ENCODE data around the gene KCNJ1. TPM values are rescaled to one million over a fixed set of nuclear protein-coding genes. Genes with fewer than 3 reads are reported as not detected.
A peak's percentile ranks its signal among the peaks of the same experiment; 100 is the strongest.

The KCNJ1 gene
- polyA plus RNA-seq, 1 donor = not detected

DNA sequence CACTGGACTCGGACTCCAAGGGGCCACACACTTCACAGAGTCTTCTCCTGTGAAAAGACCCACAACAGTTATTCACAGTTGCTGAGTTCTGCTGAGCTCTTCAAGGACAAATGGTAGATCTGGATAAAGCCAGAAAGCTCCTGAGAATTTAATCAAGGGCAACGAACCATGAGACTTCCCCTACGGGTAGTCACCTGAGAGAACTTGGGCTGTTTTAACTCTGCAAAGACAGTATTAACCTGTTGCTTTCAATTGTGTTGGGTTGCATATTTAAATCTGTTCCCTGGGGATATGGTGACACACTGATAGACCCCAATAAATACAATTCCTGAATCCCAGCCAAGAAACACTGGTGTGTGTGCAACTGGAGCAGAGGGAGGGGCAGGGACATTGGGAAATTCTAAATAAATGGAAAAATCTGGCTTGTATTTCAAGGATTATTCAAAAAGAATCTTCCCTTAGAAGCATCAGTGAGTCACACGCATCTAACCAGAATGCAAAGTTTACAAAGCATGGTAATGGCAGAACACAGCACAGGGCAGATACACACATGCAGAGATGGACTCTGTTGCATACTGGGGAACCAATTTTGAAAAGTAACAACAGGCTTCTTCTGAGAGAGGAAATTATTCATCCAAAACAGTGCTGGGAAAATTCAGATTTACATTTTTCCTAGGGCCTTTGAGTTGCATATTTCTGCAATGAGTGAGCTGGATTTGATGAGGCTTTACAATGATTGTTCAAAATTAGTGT, 4.0 kb downstream of the KCNJ1 start:
- peaks cover 6% of the 10 kb centered on the region for H3K27me3 ChIP-seq (ENCODE audit: control insufficient read depth, insufficient read depth, low read length)
- DNase-seq = no peak
- no peaks in the 10 kb centered on the region for H3K36me3 ChIP-seq (ENCODE audit: control insufficient read depth, insufficient read depth, low read length)
- WGBS (ENCODE audit: insufficient coverage, low lambda C conversion rate) = no CpG with 5 or more reads among the region's 4 CpGs
- H3K9me3 ChIP-seq (ENCODE audit: control insufficient read depth, low read depth, low read length) = no peaks in the 10 kb centered on the region
- H3K4me1 ChIP-seq (ENCODE audit: control insufficient read depth, insufficient read depth, low read length) = no peaks in the 10 kb centered on the region
- no peak overlapping the region for H3K27ac ChIP-seq (ENCODE audit: low read length)
- no peak overlapping the region for H3K4me3 ChIP-seq (ENCODE audit: low read length)

DNA sequence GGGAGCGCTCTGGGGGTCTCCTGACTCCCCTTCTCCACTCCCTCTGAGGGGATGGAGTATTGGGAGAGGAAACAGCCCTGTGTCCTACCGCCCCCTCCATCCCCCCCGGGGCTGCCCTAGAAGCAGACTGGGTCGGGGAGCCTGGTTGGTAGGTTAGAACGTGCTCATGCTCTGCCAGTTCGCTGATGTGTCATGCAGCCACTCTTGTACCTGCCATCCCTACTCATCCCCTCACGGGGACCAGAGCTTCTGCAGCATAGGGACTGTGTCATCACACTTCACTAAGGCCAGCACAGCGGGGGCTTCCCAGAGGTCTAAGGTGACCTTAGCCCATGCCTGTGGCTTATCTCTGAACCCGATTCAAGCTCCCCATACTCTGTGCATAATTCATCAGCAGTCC, 4.7 kb downstream of the KCNJ1 start:
- no peak for DNase-seq
- Histone ChIP-seq H3K9me3 (ENCODE audit: control insufficient read depth, low read depth, low read length) (no peaks in the 10 kb centered on the region), H3K36me3 (ENCODE audit: control insufficient read depth, insufficient read depth, low read length) (no peaks in the 10 kb centered on the region), H3K27me3 (ENCODE audit: control insufficient read depth, insufficient read depth, low read length) (peaks cover 6% of the 10 kb centered on the region), H3K4me3 (ENCODE audit: low read length) (no peak overlapping the region), H3K27ac (ENCODE audit: low read length) (no peak overlapping the region), H3K4me1 (ENCODE audit: control insufficient read depth, insufficient read depth, low read length) (no peaks in the 10 kb centered on the region)
- WGBS (ENCODE audit: insufficient coverage, low lambda C conversion rate) = no CpG with 5 or more reads among the region's 9 CpGs

DNA sequence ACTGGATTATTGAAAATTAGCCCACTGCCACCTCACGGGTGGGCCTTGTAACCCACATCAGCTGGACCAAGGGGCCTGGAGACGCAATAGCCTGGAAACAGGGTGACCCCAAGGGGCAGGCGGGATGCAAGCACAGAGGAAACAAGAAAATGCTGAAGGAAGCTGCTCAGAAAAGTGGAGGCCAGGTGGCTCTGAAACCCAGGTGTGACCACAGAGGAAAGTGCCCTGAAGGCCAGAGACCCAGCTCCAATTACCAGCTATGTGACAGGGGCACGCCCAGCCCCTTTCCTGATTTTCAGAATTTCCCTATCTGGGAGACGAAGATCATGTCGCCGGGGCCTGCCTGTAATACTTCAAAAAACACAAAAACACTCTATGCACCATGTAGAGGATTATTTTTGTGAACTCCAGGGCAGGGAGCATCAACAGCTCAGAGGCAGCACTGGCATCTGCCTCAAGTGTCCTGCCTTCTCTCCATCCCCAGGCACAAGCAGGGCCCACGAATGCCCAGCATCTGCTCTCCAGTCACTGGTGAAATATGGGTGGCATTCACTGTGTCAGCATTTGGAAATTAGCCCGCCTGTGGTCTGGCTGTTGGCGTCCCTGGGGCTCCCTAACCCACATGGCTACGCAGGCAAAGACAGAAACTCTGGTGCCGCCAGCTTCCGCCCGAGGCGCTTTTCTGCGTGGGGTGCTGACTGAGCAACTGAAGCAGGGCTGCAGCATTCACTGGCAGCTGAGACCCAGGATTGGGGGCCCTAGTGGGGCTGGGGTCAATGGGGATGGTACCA, 6.3 kb downstream of the KCNJ1 start:
- H3K27me3 ChIP-seq (ENCODE audit: control insufficient read depth, insufficient read depth, low read length) = peaks cover 10% of the 10 kb centered on the region
- H3K36me3 ChIP-seq (ENCODE audit: control insufficient read depth, insufficient read depth, low read length) = no peaks in the 10 kb centered on the region
- no peaks in the 10 kb centered on the region for H3K9me3 ChIP-seq (ENCODE audit: control insufficient read depth, low read depth, low read length)
- H3K4me3 ChIP-seq (ENCODE audit: low read length) = no peak overlapping the region
- WGBS (ENCODE audit: insufficient coverage, low lambda C conversion rate) = no CpG with 5 or more reads among the region's 16 CpGs
- no peaks in the 10 kb centered on the region for H3K4me1 ChIP-seq (ENCODE audit: control insufficient read depth, insufficient read depth, low read length)
- H3K27ac ChIP-seq (ENCODE audit: low read length) = no peak overlapping the region
- no peak for DNase-seq

DNA sequence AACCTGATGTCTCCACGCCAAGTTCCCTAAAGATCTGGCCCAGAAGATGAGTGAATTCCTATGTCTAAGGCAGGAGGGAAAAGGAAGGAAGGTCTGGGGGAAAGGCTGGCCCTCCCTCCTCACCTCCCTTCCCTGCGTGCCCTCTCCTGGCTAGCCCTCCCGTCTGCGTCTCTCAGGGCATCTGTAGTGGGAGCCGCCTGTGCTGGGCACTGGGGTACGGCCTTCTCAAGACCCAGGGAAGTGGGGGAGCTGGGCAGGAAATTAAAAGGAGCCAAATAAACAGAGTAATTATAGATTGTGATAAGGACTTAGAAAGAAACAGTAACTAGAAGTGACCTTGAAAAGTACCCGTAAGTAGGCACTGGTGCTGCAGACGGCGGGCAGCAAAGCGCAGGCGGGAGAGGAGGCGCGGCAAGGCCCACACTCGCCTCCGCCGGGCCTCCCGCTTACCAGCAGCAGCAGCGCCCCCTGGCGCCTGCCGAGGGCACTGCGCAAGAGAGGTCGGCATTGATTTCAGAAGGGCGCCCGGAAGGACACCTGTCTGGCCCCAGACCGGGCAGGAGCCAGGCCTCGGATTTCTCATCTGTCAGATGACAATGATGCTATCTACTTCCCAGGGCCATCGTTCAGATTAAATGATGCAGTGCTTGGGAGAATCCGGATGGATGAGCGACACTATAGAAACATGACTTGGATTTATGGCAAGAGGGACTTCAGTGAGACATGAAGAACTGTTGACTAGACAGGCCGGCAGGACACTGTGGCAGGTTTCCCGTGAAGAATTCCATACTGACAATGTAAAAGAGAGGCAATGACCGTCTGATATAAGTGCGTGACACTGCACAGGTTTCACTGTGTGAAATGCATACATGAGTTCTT, 7.3 kb downstream of the KCNJ1 start:
- Histone ChIP-seq H3K4me1 (ENCODE audit: control insufficient read depth, insufficient read depth, low read length) (no peaks in the 10 kb centered on the region), H3K4me3 (ENCODE audit: low read length) (no peak overlapping the region), H3K9me3 (ENCODE audit: control insufficient read depth, low read depth, low read length) (no peaks in the 10 kb centered on the region), H3K36me3 (ENCODE audit: control insufficient read depth, insufficient read depth, low read length) (no peaks in the 10 kb centered on the region), H3K27me3 (ENCODE audit: control insufficient read depth, insufficient read depth, low read length) (peaks cover 10% of the 10 kb centered on the region), H3K27ac (ENCODE audit: low read length) (no peak overlapping the region)
- peak; percentile 47 to 49 for DNase-seq
- WGBS (ENCODE audit: insufficient coverage, low lambda C conversion rate) = 67% methylated on average over 2 of the region's 33 CpGs

DNA sequence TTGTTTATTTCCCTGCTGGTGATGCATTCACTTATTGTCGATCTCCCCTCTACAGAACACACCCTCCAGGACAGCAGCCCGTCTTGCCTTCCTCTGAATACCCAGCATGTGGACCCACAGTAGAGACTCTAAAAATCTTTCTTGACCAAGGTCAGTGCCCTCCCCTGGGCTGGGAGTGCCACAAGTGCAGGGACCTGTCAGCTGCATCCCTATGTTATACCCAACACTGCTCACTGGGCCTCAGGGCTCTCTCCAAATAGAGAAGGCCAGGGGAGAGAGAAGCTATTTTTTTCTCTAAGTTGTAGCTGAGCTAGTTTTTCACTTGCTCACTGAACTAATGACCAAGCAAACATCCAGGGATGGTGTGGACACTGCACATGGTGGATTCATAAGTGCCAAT, 9.8 kb downstream of the KCNJ1 start:
- no CpG with 5 or more reads among the region's 2 CpGs for WGBS (ENCODE audit: insufficient coverage, low lambda C conversion rate)
- Histone ChIP-seq H3K4me1 (ENCODE audit: control insufficient read depth, insufficient read depth, low read length) (no peaks in the 10 kb centered on the region), H3K27me3 (ENCODE audit: control insufficient read depth, insufficient read depth, low read length) (peaks cover 6% of the 10 kb centered on the region), H3K9me3 (ENCODE audit: control insufficient read depth, low read depth, low read length) (no peaks in the 10 kb centered on the region), H3K36me3 (ENCODE audit: control insufficient read depth, insufficient read depth, low read length) (no peaks in the 10 kb centered on the region), H3K4me3 (ENCODE audit: low read length) (no peak overlapping the region), H3K27ac (ENCODE audit: low read length) (no peak overlapping the region)
- no peak for DNase-seq

DNA sequence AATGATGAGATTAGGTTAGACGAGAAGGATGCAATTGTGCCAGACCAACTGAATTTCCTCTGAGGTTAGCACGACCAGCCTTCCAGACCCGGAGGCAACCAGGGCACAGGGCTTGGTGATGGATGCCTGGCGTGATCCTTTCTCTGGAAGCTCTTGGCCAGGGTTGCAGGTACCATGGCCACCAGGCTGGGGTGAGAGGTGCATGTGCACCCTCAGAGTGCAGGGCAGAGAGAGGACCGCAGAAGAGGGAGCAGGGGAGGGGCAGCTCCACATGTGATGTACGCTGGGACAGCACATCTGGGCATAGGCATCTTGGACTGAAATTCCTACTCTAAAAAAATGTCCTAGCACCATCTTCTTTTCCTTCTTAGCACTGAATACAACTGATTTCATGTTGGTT, 10.9 kb downstream of the KCNJ1 start:
- Histone ChIP-seq H3K4me3 (ENCODE audit: low read length) (no peak overlapping the region), H3K27ac (ENCODE audit: low read length) (no peak overlapping the region), H3K27me3 (ENCODE audit: control insufficient read depth, insufficient read depth, low read length) (peaks cover 3% of the 10 kb centered on the region), H3K4me1 (ENCODE audit: control insufficient read depth, insufficient read depth, low read length) (no peaks in the 10 kb centered on the region), H3K9me3 (ENCODE audit: control insufficient read depth, low read depth, low read length) (no peaks in the 10 kb centered on the region), H3K36me3 (ENCODE audit: control insufficient read depth, insufficient read depth, low read length) (no peaks in the 10 kb centered on the region)
- no peak for DNase-seq
- WGBS (ENCODE audit: insufficient coverage, low lambda C conversion rate) = no CpG with 5 or more reads among the region's 6 CpGs

DNA sequence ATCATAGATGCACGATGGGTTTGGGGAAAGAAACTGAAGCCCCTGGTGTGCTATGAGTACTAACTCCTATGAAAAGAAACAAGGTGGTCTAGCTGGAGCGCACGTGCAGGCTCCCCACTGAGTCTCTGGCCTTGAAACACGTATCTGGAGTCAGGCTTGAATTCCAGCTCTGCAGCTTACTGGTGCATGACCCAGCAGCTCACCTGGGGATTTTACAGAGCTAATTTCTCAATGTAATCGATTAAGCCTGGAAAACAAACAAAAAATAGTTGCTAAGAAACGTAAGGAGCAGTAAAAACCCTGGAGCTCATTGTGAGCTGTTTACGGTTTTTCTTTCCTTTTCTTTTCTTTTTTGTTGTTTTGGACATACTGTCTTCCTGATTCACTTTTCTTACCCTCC, 12.3 kb downstream of the KCNJ1 start:
- 41% methylated on average over 3 of the region's 7 CpGs for WGBS (ENCODE audit: insufficient coverage, low lambda C conversion rate)
- no peaks in the 10 kb centered on the region for H3K36me3 ChIP-seq (ENCODE audit: control insufficient read depth, insufficient read depth, low read length)

DNA sequence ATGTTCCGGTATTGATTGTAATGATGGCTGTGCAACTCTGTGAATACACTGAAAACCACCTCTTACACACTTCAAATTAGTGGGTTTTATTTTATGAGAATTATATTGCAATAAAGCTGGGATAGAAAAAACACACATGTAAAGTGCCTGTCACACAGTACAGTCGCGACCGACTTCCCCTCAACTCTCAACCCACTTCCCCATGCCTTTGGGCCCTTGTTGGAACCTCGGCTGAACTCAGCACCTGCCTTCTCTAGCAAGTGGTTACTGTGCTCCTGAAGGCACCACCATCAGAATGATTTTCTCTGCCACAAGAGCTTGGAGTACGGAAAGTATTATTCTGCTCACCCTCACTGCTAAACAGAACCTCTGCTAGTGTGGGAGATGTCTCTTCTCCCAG, 13.5 kb downstream of the KCNJ1 start:
- H3K36me3 ChIP-seq (ENCODE audit: control insufficient read depth, insufficient read depth, low read length) = no peaks in the 10 kb centered on the region
- DNase-seq = no peak
- no peaks in the 10 kb centered on the region for H3K4me1 ChIP-seq (ENCODE audit: control insufficient read depth, insufficient read depth, low read length)
- H3K9me3 ChIP-seq (ENCODE audit: control insufficient read depth, low read depth, low read length) = no peaks in the 10 kb centered on the region
- no peak overlapping the region for H3K4me3 ChIP-seq (ENCODE audit: low read length)
- WGBS (ENCODE audit: insufficient coverage, low lambda C conversion rate) = 100% methylated on average over 1 of the region's 6 CpGs
- H3K27ac ChIP-seq (ENCODE audit: low read length) = no peak overlapping the region
- peaks cover 3% of the 10 kb centered on the region for H3K27me3 ChIP-seq (ENCODE audit: control insufficient read depth, insufficient read depth, low read length)

More for the DNA sequence above, 12.3 kb downstream of the KCNJ1 start:
- Histone ChIP-seq H3K27ac (ENCODE audit: low read length) (no peak overlapping the region), H3K4me1 (ENCODE audit: control insufficient read depth, insufficient read depth, low read length) (no peaks in the 10 kb centered on the region), H3K9me3 (ENCODE audit: control insufficient read depth, low read depth, low read length) (no peaks in the 10 kb centered on the region), H3K4me3 (ENCODE audit: low read length) (no peak overlapping the region), H3K27me3 (ENCODE audit: control insufficient read depth, insufficient read depth, low read length) (peaks cover 3% of the 10 kb centered on the region)
- DNase-seq = no peak

DNA sequence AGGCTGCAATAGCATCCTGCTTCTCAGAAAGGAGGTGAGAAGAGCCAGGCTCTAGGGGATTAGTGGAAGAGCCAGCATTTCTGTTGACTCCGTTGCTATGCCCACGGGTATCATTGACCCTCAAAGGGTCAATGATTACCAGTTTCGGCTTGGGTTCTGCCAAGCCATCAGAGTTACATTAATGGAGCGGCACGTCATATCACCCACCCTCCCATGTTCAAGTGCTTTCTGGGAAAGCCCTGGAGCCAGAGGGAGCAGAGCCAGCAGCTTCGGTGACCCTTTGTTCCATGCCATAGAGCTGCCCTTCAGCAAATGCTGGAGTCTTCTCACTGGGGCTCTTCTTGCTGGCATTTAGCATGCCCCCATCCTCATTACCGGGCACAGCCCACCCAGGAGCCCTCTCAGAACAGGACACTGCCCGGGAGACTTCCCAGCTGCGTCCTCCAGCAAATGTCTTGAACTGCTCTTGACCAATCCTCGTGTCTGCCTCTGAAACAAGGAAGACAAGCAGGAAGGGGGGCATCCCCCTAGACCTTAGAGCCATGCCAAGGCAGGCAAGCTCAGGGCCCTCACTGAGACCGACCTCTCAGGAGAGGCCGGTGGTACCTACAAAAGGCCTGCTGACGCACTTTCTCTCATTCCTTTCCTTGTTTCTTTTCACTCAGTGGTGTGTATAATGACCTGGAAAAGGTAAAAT, 14.6 kb downstream of the KCNJ1 start:
- WGBS (ENCODE audit: insufficient coverage, low lambda C conversion rate) = 100% methylated on average over 1 of the region's 13 CpGs

More for the DNA sequence above, 14.6 kb downstream of the KCNJ1 start:
- DNase-seq = no peak
- Histone ChIP-seq H3K4me1 (ENCODE audit: control insufficient read depth, insufficient read depth, low read length) (no peaks in the 10 kb centered on the region), H3K27ac (ENCODE audit: low read length) (no peak overlapping the region), H3K27me3 (ENCODE audit: control insufficient read depth, insufficient read depth, low read length) (peaks cover 3% of the 10 kb centered on the region), H3K36me3 (ENCODE audit: control insufficient read depth, insufficient read depth, low read length) (no peaks in the 10 kb centered on the region), H3K9me3 (ENCODE audit: control insufficient read depth, low read depth, low read length) (no peaks in the 10 kb centered on the region), H3K4me3 (ENCODE audit: low read length) (no peak overlapping the region)
